GM12892 (cell line): ENCODE results near the gene MAGI2.

Experiments
- POLR2A ChIP-seq: IDR thresholded peaks from 2 replicates; pipeline ENCODE4 v1.6.1; 2011; ENCODE audit warnings: low read depth, low read length, control low read depth
- TAF1 ChIP-seq: IDR thresholded peaks from 2 replicates; pipeline ENCODE4 v1.6.1; 2011; ENCODE audit warnings: low read depth, mild to moderate bottlenecking, control low read depth, low read length, borderline replicate concordance

GRCh38 chr7:78510580-78511188 lies 942.8 kb downstream of the MAGI2 start:
- TF ChIP-seq TAF1 (no peak), POLR2A (no peak)
